ENCODE results near the gene ZBTB49.

GRCh38 chr4:4277531-4277930 is 12.5 kb upstream of the ZBTB49 start:
- TF ChIP-seq CTCF (conservative IDR thresholded peaks at IDR 0.05; ENCODE audit: low read depth, low read length) (no peak), EZH2 (IDR thresholded peaks at IDR 0.05; ENCODE audit: borderline replicate concordance, low read depth, low read length, poor library complexity, severe bottlenecking) (no peak)
